Activated T-helper 1 cell treated with anti-CD3 and anti-CD28 coated beads, Interleukin-12 subunit alpha, Interleukin-12 subunit beta, Interleukin-2, Interleukin-4 antibody, amounts not matched to agents 30 ng/mL and 10 ng/mL and 1 ng/mL, durations not matched to agents 14 hours and 24 hours and 36 hours (primary cell): ENCODE measurements around the gene OSBPL8. TPM values are rescaled to one million over a fixed set of nuclear protein-coding genes. Genes with fewer than 3 reads are reported as not detected.

Experiments
- DNase-seq: peaks from one replicate; pipeline ENCODE4 v3.0.0; 2021; ENCODE audit warnings: low spot score
- H3K27ac Mint-ChIP-seq: one replicate; pipeline ENCODE4 v1.8.0; 2021; ENCODE audit warnings: mild to moderate bottlenecking, mixed read lengths
- H3K27me3 Mint-ChIP-seq: one replicate; pipeline ENCODE4 v1.8.0; 2022; ENCODE audit warnings: mild to moderate bottlenecking, moderate library complexity, mixed read lengths; ENCODE audit not compliant: insufficient read depth
- H3K36me3 Mint-ChIP-seq: one replicate; pipeline ENCODE4 v1.8.0; 2021; ENCODE audit warnings: low read depth, mixed read lengths
- H3K4me1 Mint-ChIP-seq: one replicate; pipeline ENCODE4 v1.8.0; 2021; ENCODE audit warnings: low read depth, mixed read lengths
- H3K4me3 Mint-ChIP-seq: one replicate; pipeline ENCODE4 v1.8.0; 2021; ENCODE audit warnings: mild to moderate bottlenecking, moderate library complexity, mixed read lengths
- H3K9me3 Mint-ChIP-seq: one replicate; pipeline ENCODE4 v1.8.0; 2021; ENCODE audit warnings: mixed read lengths
- intact Hi-C: fragments of 100-400 bp; cut with micrococcal nuclease; formaldehyde crosslinking; loops from one replicate; pipeline ENCODE4 v1.15.1; 2024
- total RNA-seq: library from RNA; stranded (reverse); gene quantifications from 2 replicates; pipeline ENCODE4 v1.2.3, GENCODE V29; 2022

Gene OSBPL8
- total RNA-seq, 1 donor from 2014 or later = 86.9 TPM

DNA sequence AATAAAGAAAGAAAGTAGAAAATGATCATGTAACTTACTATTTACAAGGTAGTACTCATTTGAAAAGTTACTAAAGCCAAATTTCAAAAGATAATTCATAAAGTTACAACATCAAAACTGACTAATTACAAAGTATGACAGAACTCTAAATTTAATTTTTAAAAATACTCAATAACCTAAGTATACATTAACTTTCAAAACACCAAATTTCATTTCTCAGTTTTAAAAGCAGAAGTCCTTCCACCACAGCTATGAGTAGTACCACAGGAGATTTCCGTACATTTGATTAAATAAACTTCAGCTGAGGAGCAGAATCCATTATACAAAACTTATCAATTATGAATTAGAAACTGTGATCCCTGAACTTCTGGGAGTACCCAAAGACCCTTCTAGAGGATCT is 110.6 kb downstream of the OSBPL8 start:
- H3K27me3 Mint-ChIP-seq = no peaks in the 10 kb centered on the region
- no peak for DNase-seq
- no peak overlapping the region for H3K4me3 Mint-ChIP-seq
- no peak overlapping the region for H3K27ac Mint-ChIP-seq
- no peaks in the 10 kb centered on the region for H3K9me3 Mint-ChIP-seq
- peaks cover 17% of the 10 kb centered on the region for H3K36me3 Mint-ChIP-seq
- intact Hi-C loops = loop anchor here (5.0 kb wide), 1 partner anchor 507 kb away; no protein-coding TSS in a partner anchor
- H3K4me1 Mint-ChIP-seq = peaks cover 33% of the 10 kb centered on the region

DNA sequence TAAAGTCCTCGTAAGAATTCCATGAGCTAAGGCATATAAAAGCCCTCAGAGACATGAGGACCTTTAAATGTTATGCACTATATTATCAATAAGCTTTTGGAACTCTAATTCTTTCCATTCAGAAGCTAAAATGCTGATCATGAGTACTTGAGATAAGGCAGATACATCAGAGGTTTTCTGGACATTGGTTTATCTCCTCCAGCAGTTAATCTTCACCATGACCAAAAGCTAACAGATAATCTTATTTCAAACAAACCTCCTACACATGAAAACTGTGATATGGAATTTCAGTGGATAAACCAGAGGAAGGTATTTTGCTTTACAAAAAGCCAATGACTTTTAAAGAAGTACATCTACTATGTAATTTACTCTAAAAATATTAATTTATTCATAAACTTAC is 113.5 kb downstream of the OSBPL8 start:
- H3K4me1 Mint-ChIP-seq = peaks cover 26% of the 10 kb centered on the region

GRCh38 chr12:76445462-76445861 is 114.1 kb downstream of the OSBPL8 start:
- no peak overlapping the region for H3K4me3 Mint-ChIP-seq
- DNase-seq = no peak
- peaks cover 6% of the 10 kb centered on the region for H3K36me3 Mint-ChIP-seq
- no peaks in the 10 kb centered on the region for H3K9me3 Mint-ChIP-seq
- peaks cover 20% of the 10 kb centered on the region for H3K4me1 Mint-ChIP-seq
- intact Hi-C loops = loop anchor here (5.0 kb wide), 1 partner anchor 503 kb away; no protein-coding TSS in a partner anchor
- H3K27me3 Mint-ChIP-seq = no peaks in the 10 kb centered on the region
- H3K27ac Mint-ChIP-seq = no peak overlapping the region

More for the DNA sequence above, 113.5 kb downstream of the OSBPL8 start:
- Mint-ChIP-seq H3K27me3 (no peaks in the 10 kb centered on the region), H3K27ac (no peak overlapping the region), H3K36me3 (peaks cover 8% of the 10 kb centered on the region), H3K4me3 (no peak overlapping the region), H3K9me3 (no peaks in the 10 kb centered on the region)
- intact Hi-C loops = loop anchor here (5.0 kb wide), 1 partner anchor 504 kb away; no protein-coding TSS in a partner anchor
- DNase-seq = no peak

GRCh38 chr12:76444408-76444984 is 115.1 kb downstream of the OSBPL8 start:
- Mint-ChIP-seq H3K4me3 (no peak overlapping the region), H3K36me3 (peaks cover 1% of the 10 kb centered on the region)

DNA sequence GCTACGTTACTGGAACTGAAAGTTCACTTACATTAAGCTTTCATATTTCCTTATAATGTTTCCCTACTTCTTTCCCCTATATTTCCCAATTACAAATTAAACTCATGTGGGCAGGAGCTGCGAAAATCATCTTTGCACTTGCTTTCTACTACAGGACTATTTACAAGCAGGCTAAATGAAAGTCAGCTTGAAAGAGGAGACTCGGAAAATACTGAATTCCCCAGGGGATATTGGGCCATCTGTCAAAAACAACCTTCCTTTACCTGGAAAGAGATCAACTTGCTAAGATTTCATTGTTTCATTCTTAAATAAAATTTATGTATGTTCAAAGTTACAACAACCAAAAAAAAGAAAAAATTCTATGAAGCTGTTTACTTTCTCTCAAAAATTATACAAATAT is 118.6 kb downstream of the OSBPL8 start:
- Mint-ChIP-seq H3K27ac (no peak overlapping the region), H3K4me1 (peaks cover 11% of the 10 kb centered on the region), H3K36me3 (peaks cover 6% of the 10 kb centered on the region), H3K4me3 (no peak overlapping the region), H3K9me3 (no peaks in the 10 kb centered on the region), H3K27me3 (no peaks in the 10 kb centered on the region)
- intact Hi-C loops = no loop called here
- no peak for DNase-seq

More at GRCh38 chr12:76444408-76444984, 115.1 kb downstream of the OSBPL8 start:
- peaks cover 13% of the 10 kb centered on the region for H3K4me1 Mint-ChIP-seq
- H3K27ac Mint-ChIP-seq = no peak overlapping the region
- DNase-seq = no peak
- H3K27me3 Mint-ChIP-seq = no peaks in the 10 kb centered on the region
- intact Hi-C loops = no loop called here
- H3K9me3 Mint-ChIP-seq = no peaks in the 10 kb centered on the region

DNA sequence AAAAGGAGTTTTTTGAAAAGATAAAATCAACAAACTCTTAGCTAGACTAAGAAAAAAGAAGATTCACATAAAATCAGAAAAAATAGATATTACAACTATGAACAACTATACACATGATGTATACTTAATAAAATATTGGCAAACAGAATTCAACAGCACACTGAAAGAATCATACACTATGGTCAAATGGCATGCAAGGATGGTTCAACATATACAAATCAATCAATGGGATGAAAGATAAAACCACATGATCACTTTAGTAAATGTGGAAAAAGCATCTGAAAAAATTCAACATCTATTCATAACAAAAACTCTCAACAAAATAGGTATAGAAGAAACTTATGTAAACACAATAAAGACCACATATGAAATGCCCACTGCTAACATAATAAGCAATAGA is 126.8 kb downstream of the OSBPL8 start:
- H3K36me3 Mint-ChIP-seq = peaks cover 39% of the 10 kb centered on the region
- H3K4me1 Mint-ChIP-seq = peaks cover 13% of the 10 kb centered on the region
- peaks cover 59% of the 10 kb centered on the region for H3K9me3 Mint-ChIP-seq
- no peak for DNase-seq
- intact Hi-C loops = no loop called here
- no peaks in the 10 kb centered on the region for H3K27me3 Mint-ChIP-seq
- no peak overlapping the region for H3K4me3 Mint-ChIP-seq
- no peak overlapping the region for H3K27ac Mint-ChIP-seq

GRCh38 chr12:76428117-76428516 is 131.5 kb downstream of the OSBPL8 start:
- intact Hi-C loops = no loop called here
- Mint-ChIP-seq H3K36me3 (peaks cover 37% of the 10 kb centered on the region), H3K27me3 (no peaks in the 10 kb centered on the region), H3K9me3 (peaks cover 58% of the 10 kb centered on the region), H3K27ac (no peak overlapping the region), H3K4me3 (no peak overlapping the region), H3K4me1 (peaks cover 13% of the 10 kb centered on the region)
- no peak for DNase-seq

DNA sequence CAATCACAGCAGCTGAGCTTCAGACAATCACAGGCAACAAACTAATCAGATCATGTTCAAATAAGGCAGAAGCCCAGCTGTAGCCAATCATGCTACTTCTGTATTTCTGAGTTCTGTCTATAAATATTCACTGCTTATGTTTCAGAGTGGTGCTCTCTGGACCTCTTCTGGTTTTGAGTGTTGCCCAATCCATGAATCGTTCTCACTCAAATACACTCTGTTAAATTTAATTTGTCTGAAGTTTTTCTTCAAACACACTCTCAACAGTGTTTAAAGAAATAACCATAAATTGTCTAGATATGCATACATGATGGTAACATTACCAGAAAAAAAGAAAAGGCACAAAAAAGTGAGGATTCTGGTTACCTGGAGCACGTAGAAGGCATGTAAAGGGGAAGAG is 133.4 kb downstream of the OSBPL8 start:
- H3K4me1 Mint-ChIP-seq = peaks cover 8% of the 10 kb centered on the region
- H3K36me3 Mint-ChIP-seq = peaks cover 26% of the 10 kb centered on the region
- H3K27me3 Mint-ChIP-seq = no peaks in the 10 kb centered on the region
- H3K9me3 Mint-ChIP-seq = peaks cover 38% of the 10 kb centered on the region
- DNase-seq = no peak
- intact Hi-C loops = no loop called here
- no peak overlapping the region for H3K4me3 Mint-ChIP-seq
- H3K27ac Mint-ChIP-seq = no peak overlapping the region

DNA sequence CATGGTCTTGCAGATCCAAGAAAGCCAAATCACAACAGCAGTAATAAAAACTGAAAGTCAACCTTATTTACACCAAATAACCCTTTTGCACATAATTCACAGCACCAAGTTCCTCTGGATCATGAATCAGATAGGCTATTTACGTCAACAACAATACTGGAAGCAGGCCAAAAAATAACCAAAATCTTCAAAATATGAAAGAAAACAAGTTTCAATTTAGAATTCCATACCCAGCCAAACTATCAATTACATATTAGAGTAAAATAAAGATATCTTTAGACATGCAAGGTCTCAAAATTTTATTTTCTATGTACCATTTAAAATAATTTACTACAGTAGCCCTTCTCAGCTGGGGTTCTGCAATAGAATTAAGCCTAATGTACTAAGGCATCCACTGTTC is 134.6 kb downstream of the OSBPL8 start:
- Mint-ChIP-seq H3K27me3 (no peaks in the 10 kb centered on the region), H3K36me3 (peaks cover 14% of the 10 kb centered on the region), H3K4me1 (peaks cover under 1% of the 10 kb centered on the region), H3K27ac (no peak overlapping the region), H3K9me3 (peaks cover 27% of the 10 kb centered on the region), H3K4me3 (no peak overlapping the region)
- intact Hi-C loops = no loop called here
- no peak for DNase-seq

- intact Hi-C loops = no loop called here
- no peak for DNase-seq
- peaks cover 16% of the 10 kb centered on the region for H3K36me3 Mint-ChIP-seq
- peaks cover 21% of the 10 kb centered on the region for H3K9me3 Mint-ChIP-seq
- H3K4me3 Mint-ChIP-seq = no peak overlapping the region
- H3K27me3 Mint-ChIP-seq = no peaks in the 10 kb centered on the region
- peak overlapping the region; percentile 19 for H3K27ac Mint-ChIP-seq
- no peaks in the 10 kb centered on the region for H3K4me1 Mint-ChIP-seq
Observed at GRCh38 chr12:76422543-76423438, 136.8 kb downstream of the OSBPL8 start.

DNA sequence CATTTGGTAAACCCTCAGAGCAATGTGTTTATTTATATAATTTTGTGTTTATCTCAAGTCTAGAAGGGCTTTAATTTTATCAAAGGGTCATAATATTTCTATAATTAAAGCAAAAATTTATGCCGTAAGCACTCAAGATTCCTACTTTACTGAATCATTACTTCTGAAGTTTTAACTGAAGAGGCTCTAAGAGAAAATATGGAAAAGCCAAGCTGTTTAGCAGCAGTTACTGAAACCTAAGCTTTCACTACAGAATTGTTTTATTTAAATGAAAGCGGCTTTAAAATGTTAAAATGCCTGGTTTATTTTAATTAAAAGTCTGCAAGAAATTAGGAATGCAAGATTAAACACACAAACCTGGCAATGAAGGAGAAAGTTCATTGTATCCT is 137.4 kb downstream of the OSBPL8 start:
- Mint-ChIP-seq H3K27ac (no peak overlapping the region), H3K36me3 (peaks cover 16% of the 10 kb centered on the region), H3K4me1 (peaks cover 6% of the 10 kb centered on the region), H3K4me3 (no peak overlapping the region), H3K9me3 (peaks cover 21% of the 10 kb centered on the region), H3K27me3 (no peaks in the 10 kb centered on the region)
- DNase-seq = no peak
- intact Hi-C loops = no loop called here

GRCh38 chr12:76421046-76421445 is 138.5 kb downstream of the OSBPL8 start:
- Mint-ChIP-seq H3K4me3 (no peak overlapping the region), H3K27ac (no peak overlapping the region), H3K36me3 (peaks cover 10% of the 10 kb centered on the region), H3K9me3 (peaks cover 12% of the 10 kb centered on the region), H3K27me3 (no peaks in the 10 kb centered on the region), H3K4me1 (peaks cover 10% of the 10 kb centered on the region)
- DNase-seq = no peak
- intact Hi-C loops = no loop called here

- H3K27me3 Mint-ChIP-seq = no peaks in the 10 kb centered on the region
- no peak for DNase-seq
- H3K36me3 Mint-ChIP-seq = peaks cover 3% of the 10 kb centered on the region
- intact Hi-C loops = no loop called here
- no peak overlapping the region for H3K27ac Mint-ChIP-seq
- H3K9me3 Mint-ChIP-seq = peaks cover 7% of the 10 kb centered on the region
- peaks cover 10% of the 10 kb centered on the region for H3K4me1 Mint-ChIP-seq
- no peak overlapping the region for H3K4me3 Mint-ChIP-seq
Observed at GRCh38 chr12:76420222-76420621, 139.3 kb downstream of the OSBPL8 start.
